GM23338 (cell line): Measurements from ENCODE around the gene PDIK1L. TPM values are rescaled to one million over a fixed set of nuclear protein-coding genes. Genes with fewer than 3 reads are reported as not detected.

Experiments
- ATAC-seq: fragments of 200-7000 bp; cut with Tn5 transposase; 3 replicates; pipeline ENCODE4 v1.9.1; 2020
- DNase-seq: peaks from one replicate; pipeline ENCODE4 v3.0.0-alpha.2; 2015; ENCODE audit warnings: low spot score
- H2AFZ ChIP-seq: fragments of 200-600 bp; sonication (generic); 2 replicates; pipeline ENCODE4 v1.8.0; 2016; ENCODE audit warnings: antibody characterized with exemption, mild to moderate bottlenecking, moderate library complexity
- H3F3A ChIP-seq: fragments of 200-600 bp; sonication (generic); replicated peaks from 2 replicates; pipeline ENCODE4 v1.8.0; 2017; ENCODE audit warnings: antibody characterized with exemption, mixed run types, low read depth
- H3K27ac ChIP-seq: fragments of 200-600 bp; sonication (generic); 2 replicates; pipeline ENCODE4 v1.6.1; 2016; ENCODE audit warnings: low read depth
- H3K27me3 ChIP-seq: fragments of 200-600 bp; sonication (generic); 2 replicates; pipeline ENCODE4 v1.8.0; 2016; ENCODE audit warnings: mild to moderate bottlenecking, mixed run types, moderate library complexity; ENCODE audit not compliant: insufficient read depth
- H3K36me3 ChIP-seq: fragments of 200-600 bp; sonication (generic); 2 replicates; pipeline ENCODE4 v1.8.0; 2016; ENCODE audit warnings: mild to moderate bottlenecking; ENCODE audit not compliant: insufficient read depth
- H3K4me1 ChIP-seq: fragments of 200-600 bp; sonication (generic); 2 replicates; pipeline ENCODE4 v1.8.0; 2016; ENCODE audit warnings: mild to moderate bottlenecking, moderate library complexity; ENCODE audit not compliant: insufficient read depth
- H3K4me2 ChIP-seq: fragments of 200-600 bp; sonication (generic); 2 replicates; pipeline ENCODE4 v1.7.1; 2017; ENCODE audit warnings: mixed run types
- H3K4me3 ChIP-seq: fragments of 200-600 bp; sonication (generic); 2 replicates; pipeline ENCODE4 v1.6.1; 2016; ENCODE audit warnings: mixed run types
- H3K79me2 ChIP-seq: fragments of 200-600 bp; sonication (generic); replicated peaks from 2 replicates; pipeline ENCODE4 v1.8.0; 2017; ENCODE audit warnings: mild to moderate bottlenecking; ENCODE audit not compliant: insufficient read depth
- H3K9me2 ChIP-seq: fragments of 200-600 bp; sonication (generic); 2 replicates; pipeline ENCODE4 v1.8.0; 2017; ENCODE audit not compliant: insufficient read depth
- H4K20me1 ChIP-seq: fragments of 200-600 bp; sonication (generic); replicated peaks from 2 replicates; pipeline ENCODE4 v1.8.0; 2017; ENCODE audit warnings: mild to moderate bottlenecking; ENCODE audit not compliant: insufficient read depth
- H3K27ac Mint-ChIP-seq: 2 replicates; pipeline ENCODE4 v1.8.0; 2020; ENCODE audit warnings: inconsistent platforms, mild to moderate bottlenecking, moderate library complexity, mixed read lengths
- H3K27me3 Mint-ChIP-seq: 3 replicates; pipeline ENCODE4 v1.8.0; 2022; ENCODE audit warnings: low read depth, mild to moderate bottlenecking, moderate library complexity, mixed read lengths, inconsistent platforms; ENCODE audit not compliant: insufficient read depth, poor library complexity
- H3K36me3 Mint-ChIP-seq: 3 replicates; pipeline ENCODE4 v1.8.0; 2021; ENCODE audit warnings: low read depth, mild to moderate bottlenecking, inconsistent platforms, moderate library complexity, mixed read lengths
- H3K4me1 Mint-ChIP-seq: 3 replicates; pipeline ENCODE4 v1.8.0; 2020; ENCODE audit warnings: mild to moderate bottlenecking, inconsistent platforms, mixed read lengths
- H3K4me3 Mint-ChIP-seq: 3 replicates; pipeline ENCODE4 v1.8.0; 2021; ENCODE audit warnings: moderate library complexity, mild to moderate bottlenecking, inconsistent platforms, mixed read lengths
- H3K9me3 Mint-ChIP-seq: 3 replicates; pipeline ENCODE4 v1.8.0; 2020; ENCODE audit warnings: moderate library complexity, mild to moderate bottlenecking, inconsistent platforms, mixed read lengths
- EZH2 ChIP-seq: fragments of 200-600 bp; sonication (generic); IDR thresholded peaks from one replicate; pipeline ENCODE4 v1.8.0; 2017; ENCODE audit warnings: antibody characterized with exemption, mild to moderate bottlenecking, low read depth; ENCODE audit not compliant: unreplicated experiment
- EZH2phosphoT487 ChIP-seq: fragments of 200-600 bp; sonication (generic); IDR thresholded peaks from one replicate; pipeline ENCODE4 v1.8.1; 2018; ENCODE audit warnings: antibody characterized with exemption; ENCODE audit not compliant: unreplicated experiment
- NANOG ChIP-seq: IDR thresholded peaks from 2 replicates; pipeline ENCODE4 v1.6.1; 2016; ENCODE audit warnings: antibody characterized with exemption, borderline replicate concordance
- ZNF462 ChIP-seq: fragments of 250-450 bp; sonication (Bioruptor Pico); IDR thresholded peaks from 2 replicates; pipeline ENCODE4 v1.5.0; 2020; ENCODE audit warnings: mild to moderate bottlenecking, moderate library complexity
- polyA plus RNA-seq: library from polyadenylated mRNA; unstranded; fragments of >200 nt; fragmentation: Nextera tagmentation; extraction: Ambion mirVana; gene quantifications from 2 replicates; pipeline ENCODE4 v1.2.1, GENCODE V29; 2016
- total RNA-seq: library from RNA; depleted of rRNA; stranded (reverse); fragments of >200 nt; shearing (Covaris generic); gene quantifications from 2 replicates; pipeline ENCODE4 v1.2.3, GENCODE V29; 2014
- TF ChIP-seq, protein P1 (sequence below): IDR thresholded peaks from one replicate; pipeline ENCODE4 v1.6.1; 2018; ENCODE audit warnings: antibody characterized with exemption; ENCODE audit not compliant: unreplicated experiment

Gene PDIK1L
- total and polyA plus RNA-seq, 2 experiments from 2014 or later: 1.6 to 3.0 TPM

- no peak overlapping the region for H3K27ac ChIP-seq
- H3K9me2 ChIP-seq: no peaks in the 10 kb centered on the region
- H3F3A ChIP-seq: no peaks in the 10 kb centered on the region
- Mint-ChIP-seq H3K4me1 (peaks cover 6% of the 10 kb centered on the region), H3K4me3 (no peak overlapping the region), H3K9me3 (no peaks in the 10 kb centered on the region), H3K27me3 (peaks cover 15% of the 10 kb centered on the region), H3K36me3 (no peaks in the 10 kb centered on the region), H3K27ac (no peak overlapping the region)
- H3K36me3 ChIP-seq: no peaks in the 10 kb centered on the region
- H3K27me3 ChIP-seq: no peaks in the 10 kb centered on the region
- no peaks in the 10 kb centered on the region for H3K4me1 ChIP-seq
- TF ChIP-seq ZNF462 (CRISPR knock-in tag) (no peak), EZH2phosphoT487 (no peak), EZH2 (no peak), NANOG (no peak)
- TF ChIP-seq, protein P1, sequence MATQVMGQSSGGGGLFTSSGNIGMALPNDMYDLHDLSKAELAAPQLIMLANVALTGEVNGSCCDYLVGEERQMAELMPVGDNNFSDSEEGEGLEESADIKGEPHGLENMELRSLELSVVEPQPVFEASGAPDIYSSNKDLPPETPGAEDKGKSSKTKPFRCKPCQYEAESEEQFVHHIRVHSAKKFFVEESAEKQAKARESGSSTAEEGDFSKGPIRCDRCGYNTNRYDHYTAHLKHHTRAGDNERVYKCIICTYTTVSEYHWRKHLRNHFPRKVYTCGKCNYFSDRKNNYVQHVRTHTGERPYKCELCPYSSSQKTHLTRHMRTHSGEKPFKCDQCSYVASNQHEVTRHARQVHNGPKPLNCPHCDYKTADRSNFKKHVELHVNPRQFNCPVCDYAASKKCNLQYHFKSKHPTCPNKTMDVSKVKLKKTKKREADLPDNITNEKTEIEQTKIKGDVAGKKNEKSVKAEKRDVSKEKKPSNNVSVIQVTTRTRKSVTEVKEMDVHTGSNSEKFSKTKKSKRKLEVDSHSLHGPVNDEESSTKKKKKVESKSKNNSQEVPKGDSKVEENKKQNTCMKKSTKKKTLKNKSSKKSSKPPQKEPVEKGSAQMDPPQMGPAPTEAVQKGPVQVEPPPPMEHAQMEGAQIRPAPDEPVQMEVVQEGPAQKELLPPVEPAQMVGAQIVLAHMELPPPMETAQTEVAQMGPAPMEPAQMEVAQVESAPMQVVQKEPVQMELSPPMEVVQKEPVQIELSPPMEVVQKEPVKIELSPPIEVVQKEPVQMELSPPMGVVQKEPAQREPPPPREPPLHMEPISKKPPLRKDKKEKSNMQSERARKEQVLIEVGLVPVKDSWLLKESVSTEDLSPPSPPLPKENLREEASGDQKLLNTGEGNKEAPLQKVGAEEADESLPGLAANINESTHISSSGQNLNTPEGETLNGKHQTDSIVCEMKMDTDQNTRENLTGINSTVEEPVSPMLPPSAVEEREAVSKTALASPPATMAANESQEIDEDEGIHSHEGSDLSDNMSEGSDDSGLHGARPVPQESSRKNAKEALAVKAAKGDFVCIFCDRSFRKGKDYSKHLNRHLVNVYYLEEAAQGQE: no peak
- no peak for ATAC-seq
- H3K79me2 ChIP-seq: no peaks in the 10 kb centered on the region
- no peak overlapping the region for H2AFZ ChIP-seq
- H3K4me3 ChIP-seq: no peak overlapping the region
- DNase-seq: no peak
- no peaks in the 10 kb centered on the region for H4K20me1 ChIP-seq
- H3K4me2 ChIP-seq: no peak overlapping the region
Measured at GRCh38 chr1:26069941-26070295, 41.7 kb upstream of the PDIK1L start.
